GM20000 (cell line): ENCODE measurements around the gene TERT.
"Not testable (repeated sequence)": the region's sequence is repeated elsewhere in the genome, so short reads cannot be mapped to it uniquely, and the experiment has no call there.

Experiments
- DNase-seq: peaks from one replicate; pipeline ENCODE4 v3.0.0; 2012; ENCODE audit warnings: low spot score
- CTCF ChIP-seq: IDR thresholded peaks from 2 replicates; pipeline ENCODE4 v1.5.1; 2012; ENCODE audit warnings: mild to moderate bottlenecking, control low read depth; ENCODE audit errors: extremely low read depth, missing control alignments

The TERT gene

GRCh38 chr5:1294835-1295649, at the start of gene TERT:
TERT (minus strand) TSS chr5:1295068; CDS start chr5:1294989, 79 bp downstream.
- peak; percentile 76 for DNase-seq
- no peak for TF ChIP-seq CTCF

GRCh38 chr5:1343931-1344901, 49.3 kb upstream of the TERT start:
- no peak for TF ChIP-seq CTCF
- peak; percentile 47 for DNase-seq

DNA sequence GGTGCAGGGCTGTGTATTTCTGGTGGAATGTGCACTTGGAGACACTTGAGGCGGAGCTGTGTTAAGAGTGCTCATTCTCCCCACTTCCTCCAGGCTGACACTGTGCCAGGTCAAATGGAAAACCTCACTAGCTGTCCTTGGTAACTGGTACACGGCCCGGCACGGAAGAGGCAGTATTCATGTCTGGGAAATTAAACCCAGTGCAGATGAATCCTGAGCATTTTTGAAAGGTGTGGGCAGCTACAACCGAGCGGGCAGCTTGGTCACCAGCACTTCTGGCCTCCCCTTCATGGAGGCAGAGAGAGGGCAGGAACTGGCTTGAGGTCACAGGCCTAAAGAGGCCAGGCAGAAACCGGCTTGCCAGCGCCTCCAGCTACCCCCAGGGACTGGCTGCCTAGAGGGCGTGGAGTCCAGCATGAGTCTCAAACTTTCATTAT, 48.5 kb upstream of the TERT start:
- DNase-seq, result no peak
- TF ChIP-seq CTCF, result no peak

DNA sequence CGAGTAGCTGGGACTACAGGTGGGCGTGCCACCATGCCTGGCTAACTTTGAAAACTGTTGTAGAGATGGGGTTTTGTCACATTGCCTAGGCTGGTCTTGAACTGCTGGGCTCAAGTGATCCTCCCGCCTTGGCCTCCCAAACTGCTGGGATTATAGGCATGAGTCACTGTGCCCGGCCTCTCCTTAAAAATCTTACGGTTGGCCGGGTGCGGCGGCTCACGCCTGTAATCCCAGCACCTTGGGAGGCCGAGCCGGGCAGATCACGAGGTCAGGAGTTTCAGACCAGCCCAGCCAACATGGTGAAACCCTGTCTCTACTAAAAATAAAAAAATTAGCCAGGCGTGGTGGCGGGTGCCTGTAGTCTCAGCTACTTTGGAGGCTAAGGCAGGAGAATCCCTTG, 47.8 kb upstream of the TERT start:
- not testable (repeated sequence) for DNase-seq

- TF ChIP-seq CTCF, result no peak
Measured at GRCh38 chr5:1342268-1342667, 47.4 kb upstream of the TERT start.

GRCh38 chr5:1341863-1342262, 47.0 kb upstream of the TERT start:
- TF ChIP-seq CTCF, result no peak
- DNase-seq, result peak; percentile 63

More at GRCh38 chr5:1342268-1342667, 47.4 kb upstream of the TERT start:
- DNase-seq, result no peak

GRCh38 chr5:1339818-1340210, 44.9 kb upstream of the TERT start:
- not testable (repeated sequence) for DNase-seq

DNA sequence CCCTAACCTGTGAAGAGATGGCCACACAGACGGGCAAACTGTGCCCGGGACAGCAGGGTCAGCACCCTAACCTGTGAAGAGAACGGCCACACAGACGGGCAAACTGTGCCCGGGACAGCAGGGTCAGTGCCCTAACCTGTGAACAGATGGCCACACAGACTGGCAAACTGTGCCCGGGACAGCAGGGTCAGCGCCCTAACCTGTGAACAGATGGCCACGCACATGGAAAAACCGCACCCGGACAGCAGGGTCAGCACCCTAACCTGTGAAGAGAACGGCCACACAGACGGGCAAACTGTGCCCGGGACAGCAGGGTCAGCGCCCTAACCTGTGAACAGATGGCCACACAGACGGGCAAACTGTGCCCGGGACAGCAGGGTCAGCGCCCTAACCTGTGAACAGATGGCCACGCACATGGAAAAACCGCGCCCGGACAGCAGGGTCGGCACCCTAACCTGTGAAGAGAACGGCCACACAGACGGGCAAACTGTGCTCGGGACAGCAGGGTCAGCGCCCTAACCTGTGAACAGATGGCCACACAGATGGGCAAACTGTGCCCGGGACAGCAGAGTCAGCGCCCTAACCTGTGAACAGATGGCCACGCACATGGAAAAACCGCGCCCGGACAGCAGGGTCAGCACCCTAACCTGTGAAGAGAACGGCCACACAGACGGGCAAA, 44.4 kb upstream of the TERT start:
- DNase-seq, result not testable (repeated sequence)
